Measurements from ENCODE around the gene CPB2. TPM values are rescaled to one million over a fixed set of nuclear protein-coding genes. Genes with fewer than 3 reads are reported as not detected.

CPB2 gene
- total RNA-seq, 1 donor from 2014 or later: not detected

- no peak for TF ChIP-seq CTCF (IDR thresholded peaks at IDR 0.05; ENCODE audit: unreplicated experiment)
- no peaks in the 10 kb centered on the region for H3K9me3 Mint-ChIP-seq (ENCODE audit: unreplicated experiment)
- H3K27me3 Mint-ChIP-seq (ENCODE audit: unreplicated experiment): no peaks in the 10 kb centered on the region
- no peak overlapping the region for H3K4me3 Mint-ChIP-seq (ENCODE audit: unreplicated experiment)
- no peak for DNase-seq (ENCODE audit: low spot score)
- peaks cover 3% of the 10 kb centered on the region for H3K4me1 Mint-ChIP-seq (ENCODE audit: unreplicated experiment)
- H3K27ac Mint-ChIP-seq (ENCODE audit: unreplicated experiment): no peak overlapping the region
- H3K36me3 Mint-ChIP-seq (ENCODE audit: low read depth, unreplicated experiment): peaks cover 5% of the 10 kb centered on the region
Measured at GRCh38 chr13:46025157-46025556, 79.7 kb downstream of the CPB2 start.

DNA sequence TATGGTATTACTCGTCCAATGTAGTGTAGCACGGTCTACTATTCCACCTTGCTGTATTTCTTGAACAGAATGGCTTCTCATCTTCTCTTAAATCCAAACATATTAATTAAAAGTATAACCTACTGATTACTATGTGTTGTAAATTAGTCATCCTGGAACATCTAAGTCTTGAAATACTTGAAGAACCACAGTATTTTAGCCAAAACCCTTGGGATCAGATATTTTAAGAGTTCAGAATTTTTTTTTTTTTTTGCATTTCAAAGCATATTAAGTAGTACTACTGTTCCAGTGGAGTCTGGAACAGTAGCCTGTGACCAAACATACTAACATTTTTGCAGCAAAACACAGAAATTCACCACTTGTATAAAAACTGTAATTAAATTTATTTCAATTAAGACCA lies 82.4 kb downstream of the CPB2 start:
- TF ChIP-seq CTCF (IDR thresholded peaks at IDR 0.05; ENCODE audit: unreplicated experiment): no peak
- H3K4me3 Mint-ChIP-seq (ENCODE audit: unreplicated experiment): no peak overlapping the region
- no peaks in the 10 kb centered on the region for H3K36me3 Mint-ChIP-seq (ENCODE audit: low read depth, unreplicated experiment)
- no peak overlapping the region for H3K27ac Mint-ChIP-seq (ENCODE audit: unreplicated experiment)
- no peaks in the 10 kb centered on the region for H3K27me3 Mint-ChIP-seq (ENCODE audit: unreplicated experiment)
- H3K4me1 Mint-ChIP-seq (ENCODE audit: unreplicated experiment): peaks cover 6% of the 10 kb centered on the region
- DNase-seq (ENCODE audit: low spot score): no peak
- no peaks in the 10 kb centered on the region for H3K9me3 Mint-ChIP-seq (ENCODE audit: unreplicated experiment)

- no peak for DNase-seq (ENCODE audit: low spot score)
- Mint-ChIP-seq H3K27ac (ENCODE audit: unreplicated experiment) (peak overlapping the region; percentile 32), H3K4me3 (ENCODE audit: unreplicated experiment) (no peak overlapping the region), H3K27me3 (ENCODE audit: unreplicated experiment) (no peaks in the 10 kb centered on the region), H3K36me3 (ENCODE audit: low read depth, unreplicated experiment) (peaks cover 7% of the 10 kb centered on the region), H3K4me1 (ENCODE audit: unreplicated experiment) (peaks cover 6% of the 10 kb centered on the region), H3K9me3 (ENCODE audit: unreplicated experiment) (no peaks in the 10 kb centered on the region)
- TF ChIP-seq CTCF (IDR thresholded peaks at IDR 0.05; ENCODE audit: unreplicated experiment): no peak
Measured at GRCh38 chr13:46016216-46016615, 88.6 kb downstream of the CPB2 start.

- Mint-ChIP-seq H3K9me3 (ENCODE audit: unreplicated experiment) (no peaks in the 10 kb centered on the region), H3K36me3 (ENCODE audit: low read depth, unreplicated experiment) (peaks cover 7% of the 10 kb centered on the region), H3K27ac (ENCODE audit: unreplicated experiment) (no peak overlapping the region), H3K4me1 (ENCODE audit: unreplicated experiment) (peaks cover 6% of the 10 kb centered on the region), H3K4me3 (ENCODE audit: unreplicated experiment) (no peak overlapping the region), H3K27me3 (ENCODE audit: unreplicated experiment) (no peaks in the 10 kb centered on the region)
- no peak for TF ChIP-seq CTCF (IDR thresholded peaks at IDR 0.05; ENCODE audit: unreplicated experiment)
- no peak for DNase-seq (ENCODE audit: low spot score)
Measured at GRCh38 chr13:46015366-46015765, 89.5 kb downstream of the CPB2 start.

DNA sequence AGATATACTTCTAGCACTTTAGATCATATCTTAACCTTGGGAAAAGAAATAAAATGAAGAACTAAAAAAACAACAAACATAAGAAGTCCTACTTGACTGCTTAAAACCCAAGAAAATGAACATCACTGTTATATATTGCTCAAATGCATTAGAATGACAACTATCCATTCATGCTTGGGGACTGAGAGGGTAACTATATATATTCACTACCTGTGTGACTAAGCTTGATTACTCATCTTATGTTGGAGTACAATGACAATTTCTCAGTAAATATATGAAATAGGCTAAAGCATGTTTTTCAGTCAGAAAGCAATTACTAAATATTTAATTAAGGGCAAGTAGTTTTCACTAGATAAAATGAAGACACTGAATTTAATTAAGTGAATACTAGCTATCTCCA lies 92.4 kb downstream of the CPB2 start:
- H3K4me3 Mint-ChIP-seq (ENCODE audit: unreplicated experiment): no peak overlapping the region
- peaks cover 7% of the 10 kb centered on the region for H3K36me3 Mint-ChIP-seq (ENCODE audit: low read depth, unreplicated experiment)

More for the DNA sequence above, 92.4 kb downstream of the CPB2 start:
- Mint-ChIP-seq H3K9me3 (ENCODE audit: unreplicated experiment) (no peaks in the 10 kb centered on the region), H3K27ac (ENCODE audit: unreplicated experiment) (peak overlapping the region; percentile 81), H3K27me3 (ENCODE audit: unreplicated experiment) (no peaks in the 10 kb centered on the region), H3K4me1 (ENCODE audit: unreplicated experiment) (no peaks in the 10 kb centered on the region)
- DNase-seq (ENCODE audit: low spot score): no peak
- no peak for TF ChIP-seq CTCF (IDR thresholded peaks at IDR 0.05; ENCODE audit: unreplicated experiment)
